Esophagus squamous epithelium (tissue), 4 donors: ENCODE data around the gene TCP11L1.

Source experiments
- CTCF ChIP-seq, 6 experiments: fragments of 450-650 bp in 4 of 6; fragments of 200-600 bp in 2 of 6; sonication (generic) in 2 of 6; IDR thresholded peaks; one replicate each; pipeline ENCODE4 v1.5.1; 2016 to 2019; ENCODE audit warnings: antibody characterized with exemption in 6 of 6, mild to moderate bottlenecking in 4 of 6, moderate library complexity in 4 of 6
- POLR2A ChIP-seq, 4 donors: fragments of 450-650 bp; IDR thresholded peaks; one replicate each; pipeline ENCODE4 v1.6.1; 2017; ENCODE audit warnings: antibody characterized with exemption in 4 of 4, mild to moderate bottlenecking in 4 of 4, moderate library complexity in 3 of 4

GRCh38 chr11:33055375-33055774 is 16.0 kb downstream of the TCP11L1 start:
- no peak for TF ChIP-seq POLR2A (IDR thresholded peaks at IDR 0.05)
- no peak for TF ChIP-seq CTCF (IDR thresholded peaks at IDR 0.05)
